ENCODE results near the gene HLA-E.
"Not testable (repeated sequence)": the region's sequence is repeated elsewhere in the genome, so short reads cannot be mapped to it uniquely, and the experiment has no call there.

HLA-E gene

DNA sequence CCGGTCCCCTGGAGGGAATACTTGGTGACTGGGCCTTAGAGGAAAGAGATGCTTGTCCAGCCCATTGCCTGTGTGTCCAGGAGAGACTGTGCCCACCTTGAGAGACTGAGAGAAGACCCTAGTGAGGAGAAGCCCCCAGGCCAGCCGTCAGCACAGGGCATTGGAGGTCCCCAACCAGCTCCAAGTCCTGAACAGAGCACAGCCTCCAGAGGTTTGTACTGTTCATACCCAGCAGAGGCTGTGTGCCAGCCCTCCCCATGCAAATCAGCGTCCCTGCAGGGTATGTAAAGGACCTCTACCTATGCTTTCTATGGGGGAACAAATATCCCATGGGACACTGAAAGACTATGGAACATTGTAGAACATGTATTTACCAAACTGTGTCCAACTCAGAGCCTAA is 8.4 kb downstream of the HLA-E start:
- TF ChIP-seq CTCF (IDR thresholded peaks at IDR 0.05; ENCODE audit: unreplicated experiment in 3 of 3): no peak

GRCh38 chr6:30498705-30499104 is 9.4 kb downstream of the HLA-E start:
- H3K27ac Mint-ChIP-seq; H3K9me3 Mint-ChIP-seq; H3K4me3 Mint-ChIP-seq; H3K4me1 Mint-ChIP-seq; H3K36me3 Mint-ChIP-seq (ENCODE audit: low read depth); H3K27me3 Mint-ChIP-seq (ENCODE audit: low read depth): not testable (repeated sequence)

More for the DNA sequence above, 8.4 kb downstream of the HLA-E start:
- Mint-ChIP-seq H3K36me3 (ENCODE audit: low read depth) (no peaks in the 10 kb centered on the region), H3K4me3 (no peak overlapping the region), H3K27ac (no peak overlapping the region), H3K27me3 (ENCODE audit: low read depth) (no peaks in the 10 kb centered on the region), H3K4me1 (peaks cover 7% of the 10 kb centered on the region), H3K9me3 (no peaks in the 10 kb centered on the region)

GRCh38 chr6:30500421-30501355 is 11.4 kb downstream of the HLA-E start:
- Mint-ChIP-seq H3K27me3 (ENCODE audit: low read depth) (peaks cover 4% of the 10 kb centered on the region), H3K36me3 (ENCODE audit: low read depth) (no peaks in the 10 kb centered on the region), H3K4me3 (no peak overlapping the region), H3K4me1 (no peaks in the 10 kb centered on the region), H3K27ac (no peak overlapping the region), H3K9me3 (no peaks in the 10 kb centered on the region)
- TF ChIP-seq CTCF (IDR thresholded peaks at IDR 0.05; ENCODE audit: unreplicated experiment in 3 of 3): no peak

- Mint-ChIP-seq H3K27ac (no peak overlapping the region), H3K27me3 (ENCODE audit: low read depth) (peaks cover 13% of the 10 kb centered on the region), H3K9me3 (no peaks in the 10 kb centered on the region), H3K4me3 (no peak overlapping the region), H3K36me3 (ENCODE audit: low read depth) (no peaks in the 10 kb centered on the region), H3K4me1 (no peaks in the 10 kb centered on the region)
- no peak for TF ChIP-seq CTCF (IDR thresholded peaks at IDR 0.05; ENCODE audit: unreplicated experiment in 3 of 3)
Measured at GRCh38 chr6:30507849-30508827, 18.8 kb downstream of the HLA-E start.

- Mint-ChIP-seq H3K4me1 (no peaks in the 10 kb centered on the region), H3K27ac (no peak overlapping the region), H3K9me3 (no peaks in the 10 kb centered on the region), H3K36me3 (ENCODE audit: low read depth) (no peaks in the 10 kb centered on the region), H3K4me3 (no peak overlapping the region), H3K27me3 (ENCODE audit: low read depth) (peaks cover 9% of the 10 kb centered on the region)
- no peak for TF ChIP-seq CTCF (IDR thresholded peaks at IDR 0.05; ENCODE audit: unreplicated experiment in 3 of 3)
Measured at GRCh38 chr6:30508890-30509736, 19.8 kb downstream of the HLA-E start.

Measured in nephron (organoid).